HepG2 (cell line): ENCODE results near the gene TBC1D1. TPM values are rescaled to one million over a fixed set of nuclear protein-coding genes. Genes with fewer than 3 reads are reported as not detected.

Source experiments
- ATAC-seq: fragments of 200-7000 bp; cut with Tn5 transposase; 3 replicates; pipeline ENCODE4 v1.9.1; 2020; ENCODE audit warnings: mild to moderate bottlenecking, moderate library complexity
- BruUV-seq: library from RNA; stranded (reverse); fragments of 400-500 nt; replicated peaks from 2 replicates; lab custom pipeline; 2021; lab: Mats Ljungman, UMichigan
- CTCF ChIA-PET: fragments of 300-600 bp; formaldehyde crosslinking; extraction: SDS; loops from one replicate; lab custom pipeline; 2021; ENCODE audit warnings: low total read pairs, inconsistent platforms, low intra/inter-chr PET ratio; lab: Yijun Ruan, JAX
- POLR2A ChIA-PET: fragments of 350-600 bp; sonication (Branson Sonifier 250); formaldehyde crosslinking; loops from one replicate; lab custom pipeline; 2020; ENCODE audit warnings: antibody characterized with exemption, inconsistent platforms; lab: Yijun Ruan, JAX
- DNase-seq: peaks from one replicate; pipeline ENCODE4 v3.0.0-alpha.2; 2015; ENCODE audit warnings: low spot score
- FAIRE-seq: peaks from 3 replicates; lab custom pipeline; 2011; peaks lifted over from hg19 to GRCh38; lab: Jason Lieb, UNC
- H2AFZ ChIP-seq: one replicate; pipeline ENCODE4 v1.6.1; 2011; ENCODE audit warnings: low read length, inconsistent platforms
- H3K27ac ChIP-seq: fragments of 300-600 bp; 3 replicates; pipeline ENCODE4 v1.8.0; 2011; ENCODE audit warnings: mixed run types, mild to moderate bottlenecking, mixed read lengths, low read length, inconsistent platforms; ENCODE audit not compliant: insufficient read depth; ENCODE audit errors: extremely low read length
- H3K27me3 ChIP-seq, 2 experiments: fragments of 200-600 bp in 1 of 2; 2 replicates in 1 of 2; 3 replicates in 1 of 2; pipeline versions ENCODE4 v1.6.0 to v1.8.0; 2011; ENCODE audit warnings: low read length in 2 of 2, mild to moderate bottlenecking in 2 of 2, moderate library complexity in 2 of 2, inconsistent platforms in 1 of 2; ENCODE audit not compliant: insufficient read depth in 2 of 2, control insufficient read depth in 1 of 2
- H3K36me3 ChIP-seq, 2 experiments: fragments of 200-600 bp in 1 of 2; replicated peaks in 1 of 2; 2 replicates in 1 of 2; 3 replicates in 1 of 2; pipeline versions ENCODE4 v1.5.1 to v1.8.0; 2011; ENCODE audit warnings: low read length in 2 of 2, inconsistent platforms in 1 of 2; ENCODE audit not compliant: insufficient read depth in 2 of 2, control insufficient read depth in 1 of 2
- H3K4me1 ChIP-seq: 2 replicates; pipeline ENCODE4 v1.5.1; 2012; ENCODE audit warnings: low read length, inconsistent platforms; ENCODE audit not compliant: insufficient read depth
- H3K4me2 ChIP-seq: 2 replicates; pipeline ENCODE4 v1.6.0; 2011; ENCODE audit warnings: low read depth, low read length, inconsistent platforms
- H3K4me3 ChIP-seq, 3 experiments: fragments of 200-600 bp in 1 of 3; sonication (generic), shearing (Covaris generic) in 1 of 3; replicated peaks in 1 of 3; 2 replicates each; pipeline ENCODE4 v1.5.1; 2011 to 2016; ENCODE audit warnings: low read length in 3 of 3, inconsistent platforms in 2 of 3, low read depth in 2 of 3, mild to moderate bottlenecking in 2 of 3, control low read depth in 1 of 3, mixed read lengths in 1 of 3; ENCODE audit not compliant: insufficient read depth in 1 of 3
- H3K79me2 ChIP-seq: one replicate; pipeline ENCODE4 v1.6.1; 2011; ENCODE audit warnings: low read length, inconsistent platforms; ENCODE audit not compliant: insufficient read depth
- H3K9ac ChIP-seq: 2 replicates; pipeline ENCODE4 v1.6.0; 2011; ENCODE audit warnings: mild to moderate bottlenecking, low read depth, low read length, inconsistent platforms; ENCODE audit not compliant: insufficient read depth
- H3K9me3 ChIP-seq: 2 replicates; pipeline ENCODE4 v1.5.1; 2012; ENCODE audit warnings: mild to moderate bottlenecking, low read length
- H4K20me1 ChIP-seq: 2 replicates; pipeline ENCODE4 v1.6.0; 2011; ENCODE audit warnings: inconsistent platforms, mild to moderate bottlenecking, low read length, moderate library complexity; ENCODE audit not compliant: insufficient read depth
- AGO2 ChIP-seq: fragments of 200-400 bp; formaldehyde crosslinking; optimal IDR thresholded peaks from 2 replicates; pipeline ENCODE3; 2017; ENCODE audit warnings: mild to moderate bottlenecking, low read depth, low read length, moderate library complexity
- E2F1 ChIP-seq: sonication (generic); formaldehyde crosslinking; IDR thresholded peaks from 2 replicates; pipeline ENCODE4 v1.5.0; 2020; ENCODE audit warnings: missing genetic modification reagents
- E2F2 ChIP-seq: sonication (generic); formaldehyde crosslinking; IDR thresholded peaks from 2 replicates; pipeline ENCODE4 v1.4.0; 2020; ENCODE audit warnings: missing genetic modification reagents, borderline replicate concordance
- HNF4A ChIP-seq: sonication (generic); formaldehyde crosslinking; IDR thresholded peaks from 2 replicates; pipeline ENCODE4 v1.4.0; 2020; ENCODE audit warnings: missing genetic modification reagents
- KLF11 ChIP-seq: IDR thresholded peaks from 2 replicates; pipeline ENCODE4 v1.6.1; 2016; ENCODE audit warnings: missing compliant biosample characterization
- POGK ChIP-seq: sonication (generic); formaldehyde crosslinking; conservative IDR thresholded peaks from 2 replicates; pipeline ENCODE4 v1.8.0; 2022; ENCODE audit warnings: mild to moderate bottlenecking, moderate library complexity, missing genetic modification reagents
- SOX6 ChIP-seq, 2 experiments: fragments of 450-650 bp in 1 of 2; sonication (generic) in 1 of 2; formaldehyde crosslinking in 1 of 2; IDR thresholded peaks; 2 replicates each; pipeline versions ENCODE4 v1.4.0 to v1.6.1; 2017 to 2020; ENCODE audit warnings: antibody characterized with exemption in 1 of 2, mild to moderate bottlenecking in 1 of 2, missing genetic modification reagents in 1 of 2
- SP5 ChIP-seq: IDR thresholded peaks from 2 replicates; pipeline ENCODE4 v1.6.1; 2016; ENCODE audit warnings: low read depth, borderline replicate concordance
- TAF1 ChIP-seq: sonication (generic); formaldehyde crosslinking; IDR thresholded peaks from 2 replicates; pipeline ENCODE4 v1.4.0; 2020; ENCODE audit warnings: missing genetic modification reagents
- THAP9 ChIP-seq: sonication (generic); formaldehyde crosslinking; IDR thresholded peaks from 2 replicates; pipeline ENCODE4; 2020; ENCODE audit warnings: missing genetic modification reagents, mild to moderate bottlenecking, borderline replicate concordance
- YEATS2 ChIP-seq: sonication (generic); formaldehyde crosslinking; IDR thresholded peaks from 2 replicates; pipeline ENCODE4 v1.4.0; 2020; ENCODE audit warnings: missing genetic modification reagents, borderline replicate concordance
- ZKSCAN5 ChIP-seq: sonication (generic); formaldehyde crosslinking; IDR thresholded peaks from 2 replicates; pipeline ENCODE4 v1.5.1; 2020; ENCODE audit warnings: mild to moderate bottlenecking, missing genetic modification reagents
- ZNF556 ChIP-seq: sonication (generic); formaldehyde crosslinking; IDR thresholded peaks from 2 replicates; pipeline ENCODE4 v1.4.0; 2020; ENCODE audit warnings: mild to moderate bottlenecking, missing genetic modification reagents, borderline replicate concordance
- ZNF737 ChIP-seq: sonication (generic); formaldehyde crosslinking; IDR thresholded peaks from 2 replicates; pipeline ENCODE4 v1.5.0; 2020; ENCODE audit warnings: missing genetic modification reagents, mild to moderate bottlenecking, borderline replicate concordance
- ZNF761 ChIP-seq: sonication (generic); formaldehyde crosslinking; conservative IDR thresholded peaks from 2 replicates; pipeline ENCODE4 v1.4.0; 2020; ENCODE audit warnings: mild to moderate bottlenecking, missing genetic modification reagents
- ZNF788 ChIP-seq: sonication (generic); formaldehyde crosslinking; IDR thresholded peaks from 2 replicates; pipeline ENCODE4 v1.5.0; 2020; ENCODE audit warnings: mild to moderate bottlenecking, missing genetic modification reagents, borderline replicate concordance
- WGBS: methylation state at CpG from one replicate; pipeline ENCODE4 v1.1.6; 2017; ENCODE audit warnings: low lambda C conversion rate; 5-methylcytosine and 5-hydroxymethylcytosine counted together
- in situ Hi-C: cut with HindIII; loops from 2 replicates; pipeline ENCODE4 v1.10.0; 2017; ENCODE audit warnings: low pct_unique_long_range_greater_than_20kb; ENCODE audit not compliant: extremely low pct_ligation_motif_present
- intact Hi-C: fragments of 100-400 bp; cut with micrococcal nuclease; formaldehyde crosslinking; loops from one replicate; pipeline ENCODE4 v1.10.0; 2022; ENCODE audit not compliant: unreplicated experiment
- polyA plus RNA-seq, 8 experiments: library from polyadenylated mRNA; depleted of rRNA in 3 of 8; stranded (reverse) in 7 of 8; unstranded in 1 of 8; fragments of >200 nt; fragmentation: Illumina TruSeq in 4 of 8; extraction: Trizol in 4 of 8; gene quantifications; 2 replicates each; pipeline versions ENCODE4 v1.2.1 to v1.2.3, GENCODE V29; 2011 to 2016; ENCODE audit warnings: low read depth in 4 of 8, missing spikeins in 1 of 8, mixed read lengths in 1 of 8; ENCODE audit not compliant: insufficient read depth in 1 of 8
- total RNA-seq, 5 experiments: library from RNA; depleted of rRNA; stranded (reverse); fragments of >200 nt; fragmentation: Illumina TruSeq; extraction: Trizol; gene quantifications; 2 replicates each; pipeline ENCODE4 v1.2.3, GENCODE V29; 2016; ENCODE audit warnings: low read depth in 1 of 5

TBC1D1 gene
- total and polyA plus RNA-seq, 2 of the 13 experiments (the other 11 are each of a cell fraction or from before 2014, with no cell fraction given) = 37.3 to 62.8 TPM

- intact Hi-C loops = no loop called here
- Histone ChIP-seq H4K20me1 (no peaks in the 10 kb centered on the region), H3K27me3 (no peaks in the 10 kb centered on the region), H3K4me3 (no peak overlapping the region), H3K9me3 (no peaks in the 10 kb centered on the region), H2AFZ (no peak overlapping the region), H3K36me3 (peaks cover 1 to 19% of the 10 kb centered on the region in 2 experiments; a peak in 3 of 5 replicates), H3K79me2 (no peaks in the 10 kb centered on the region), H3K9ac (no peak overlapping the region), H3K4me2 (no peak overlapping the region), H3K27ac (no peak overlapping the region), H3K4me1 (peaks cover 34% of the 10 kb centered on the region)
- in situ Hi-C loops = no loop called here
- 96% methylated on average over 7 of the region's 7 CpGs for WGBS
- no peak for ATAC-seq
- CTCF ChIA-PET = no interaction called here
- TF ChIP-seq AGO2 (no peak), HNF4A (CRISPR knock-in tag) (no peak), ZNF737 (CRISPR knock-in tag) (no peak), THAP9 (CRISPR knock-in tag) (no peak), POGK (no peak), ZKSCAN5 (CRISPR knock-in tag) (no peak), ZNF788 (CRISPR knock-in tag) (no peak), E2F1 (CRISPR knock-in tag) (no peak), ZNF761 (CRISPR knock-in tag) (no peak), SP5 (CRISPR knock-in tag) (no peak), E2F2 (CRISPR knock-in tag) (no peak), KLF11 (CRISPR knock-in tag) (no peak), SOX6 (IDR thresholded peaks at IDR 0.05) (no peak), SOX6 (CRISPR knock-in tag; IDR thresholded peaks at IDR 0.05) (no peak), TAF1 (CRISPR knock-in tag) (no peak), YEATS2 (CRISPR knock-in tag) (no peak), ZNF556 (CRISPR knock-in tag) (no peak)
- no TSS peak for BruUV-seq
- POLR2A ChIA-PET = interaction anchor here (1.3 to 2.1 kb wide), 2 partner anchors 13 to 20 kb away, joined by 4 to 9 read pairs; no protein-coding TSS in a partner anchor
- FAIRE-seq = no peak
- DNase-seq = no peak
These were observed 199.8 kb downstream of the TBC1D1 start for GRCh38 chr4:38090455-38091246.
